Uterus (tissue), 2 donors: Measurements from ENCODE around the gene GPR55.

Experiments used
- CTCF ChIP-seq, 4 experiments: fragments of 200-600 bp in 2 of 4; fragments of 450-650 bp in 2 of 4; sonication (generic) in 2 of 4; IDR thresholded peaks; one replicate each; pipeline ENCODE4 v1.5.1; 2016 to 2019; ENCODE audit warnings: antibody characterized with exemption in 4 of 4, mild to moderate bottlenecking in 2 of 4, moderate library complexity in 1 of 4
- POLR2A ChIP-seq, 2 donors: fragments of 450-650 bp; IDR thresholded peaks; one replicate each; pipeline ENCODE4 v1.6.1; 2016; ENCODE audit warnings: antibody characterized with exemption in 2 of 2, mild to moderate bottlenecking in 1 of 2, moderate library complexity in 1 of 2

GRCh38 chr2:230960026-230960425 is 35.0 kb upstream of the GPR55 start:
- no peak for TF ChIP-seq CTCF (IDR thresholded peaks at IDR 0.05)
- no peak for TF ChIP-seq POLR2A (IDR thresholded peaks at IDR 0.05)
